Middle frontal gyrus (tissue), 1 donor: Measurements from ENCODE around the gene DGKQ.
"Not testable (repeated sequence)": the region's sequence is repeated elsewhere in the genome, so short reads cannot be mapped to it uniquely, and the experiment has no call there.

ENCODE experiments used
- DNase-seq: peaks from one replicate; pipeline ENCODE4 v3.0.0-alpha.2; 2015; ENCODE audit warnings: low spot score; ENCODE audit errors: extremely low spot score

The DGKQ gene

DNA sequence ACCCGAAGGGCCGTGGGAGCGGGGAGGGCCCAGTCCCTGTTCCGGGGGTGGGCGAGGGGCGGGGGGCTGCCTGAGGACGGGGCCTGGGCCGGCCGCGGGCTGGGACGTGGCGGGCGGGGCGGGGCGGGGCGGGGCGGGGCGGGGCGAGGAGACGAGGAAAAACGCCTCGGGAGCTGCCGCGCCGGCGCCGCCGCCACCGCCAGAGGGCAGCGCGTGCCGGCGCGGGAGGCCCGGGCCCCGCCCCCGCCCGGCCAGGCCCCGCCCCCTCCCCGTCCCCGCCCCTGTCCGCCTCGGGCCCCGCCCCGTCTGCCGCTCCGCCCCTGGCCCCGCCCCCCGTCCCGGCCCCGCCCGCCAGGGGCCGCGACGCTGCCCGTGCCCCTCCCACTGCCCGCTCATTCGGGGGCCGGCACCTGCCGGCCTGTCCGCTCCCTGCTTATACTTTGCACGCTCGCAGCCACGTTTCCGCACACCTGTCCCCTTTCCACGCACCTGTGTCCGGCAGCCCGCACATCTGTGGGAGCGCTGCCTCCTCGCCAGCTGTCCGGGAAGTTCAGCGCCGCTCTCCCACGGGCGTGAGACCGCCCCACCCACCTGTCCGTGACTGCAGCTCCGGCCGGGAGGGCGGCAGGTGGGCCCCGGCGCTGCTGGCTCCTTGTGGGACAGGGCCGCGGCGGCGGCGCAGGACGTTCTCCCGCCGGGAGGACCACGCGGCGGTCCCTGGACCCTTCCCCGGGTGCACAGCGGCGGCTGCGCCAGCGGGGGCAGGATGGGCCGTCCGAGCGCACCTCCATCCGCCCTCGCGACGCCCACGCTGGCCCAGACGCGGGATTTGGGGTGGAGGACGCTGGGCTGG is 36.4 kb upstream of the DGKQ start:
- DNase-seq, result no peak

DNA sequence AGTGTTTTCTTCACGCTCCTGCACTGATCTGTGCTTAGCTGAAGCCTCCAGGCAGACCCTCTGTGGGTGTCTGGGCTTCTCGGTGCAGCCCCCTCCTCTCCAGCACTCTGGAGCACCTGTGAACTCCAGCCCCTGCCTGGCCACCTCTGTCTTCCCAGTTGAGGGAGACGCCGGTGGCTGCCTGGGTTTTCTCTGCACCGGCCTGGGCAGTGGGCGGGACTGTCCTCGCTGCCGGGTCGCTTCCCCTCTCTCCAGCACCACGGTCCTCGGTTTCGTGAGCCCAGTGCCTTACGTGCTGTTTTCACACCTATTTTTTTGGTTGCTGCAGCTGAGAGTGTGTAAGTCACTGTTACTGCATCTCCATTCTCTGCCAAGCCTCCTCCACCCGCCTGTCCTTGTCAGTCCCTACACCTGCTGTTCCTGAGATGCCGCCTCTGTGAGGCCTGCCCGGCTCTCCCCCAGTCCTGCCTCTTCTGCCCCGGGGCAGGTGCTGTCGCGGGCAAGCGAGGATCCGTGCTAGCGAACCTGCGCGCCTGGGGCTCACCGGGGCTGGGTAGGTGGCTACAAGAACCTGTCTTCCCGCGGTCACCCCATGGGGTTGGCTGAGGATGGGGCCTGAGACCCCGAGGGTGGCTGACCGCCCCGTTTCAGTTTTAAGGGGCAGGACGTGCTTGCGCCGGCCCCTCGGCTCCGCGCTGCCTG is 35.6 kb upstream of the DGKQ start:
- DNase-seq, result no peak

DNA sequence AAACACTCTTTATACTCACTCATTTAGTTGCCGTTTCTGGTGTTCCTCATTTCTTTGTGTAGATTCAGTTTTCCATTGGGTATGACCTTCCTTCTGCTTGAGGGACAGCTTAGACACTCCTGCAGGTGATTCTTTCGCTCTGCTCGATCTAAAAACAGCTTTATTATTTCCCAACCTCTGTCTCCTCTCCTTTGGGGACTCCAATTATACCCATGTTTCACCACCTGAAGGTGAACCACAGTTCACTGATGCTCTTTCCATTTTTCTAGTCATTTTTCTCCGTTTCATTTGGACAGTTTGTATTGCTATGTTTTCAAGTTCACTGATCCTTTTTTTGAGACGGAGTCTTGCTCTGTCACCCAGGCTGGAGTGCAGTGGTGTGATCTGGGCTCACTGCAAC is 33.5 kb upstream of the DGKQ start:
- no peak for DNase-seq

DNA sequence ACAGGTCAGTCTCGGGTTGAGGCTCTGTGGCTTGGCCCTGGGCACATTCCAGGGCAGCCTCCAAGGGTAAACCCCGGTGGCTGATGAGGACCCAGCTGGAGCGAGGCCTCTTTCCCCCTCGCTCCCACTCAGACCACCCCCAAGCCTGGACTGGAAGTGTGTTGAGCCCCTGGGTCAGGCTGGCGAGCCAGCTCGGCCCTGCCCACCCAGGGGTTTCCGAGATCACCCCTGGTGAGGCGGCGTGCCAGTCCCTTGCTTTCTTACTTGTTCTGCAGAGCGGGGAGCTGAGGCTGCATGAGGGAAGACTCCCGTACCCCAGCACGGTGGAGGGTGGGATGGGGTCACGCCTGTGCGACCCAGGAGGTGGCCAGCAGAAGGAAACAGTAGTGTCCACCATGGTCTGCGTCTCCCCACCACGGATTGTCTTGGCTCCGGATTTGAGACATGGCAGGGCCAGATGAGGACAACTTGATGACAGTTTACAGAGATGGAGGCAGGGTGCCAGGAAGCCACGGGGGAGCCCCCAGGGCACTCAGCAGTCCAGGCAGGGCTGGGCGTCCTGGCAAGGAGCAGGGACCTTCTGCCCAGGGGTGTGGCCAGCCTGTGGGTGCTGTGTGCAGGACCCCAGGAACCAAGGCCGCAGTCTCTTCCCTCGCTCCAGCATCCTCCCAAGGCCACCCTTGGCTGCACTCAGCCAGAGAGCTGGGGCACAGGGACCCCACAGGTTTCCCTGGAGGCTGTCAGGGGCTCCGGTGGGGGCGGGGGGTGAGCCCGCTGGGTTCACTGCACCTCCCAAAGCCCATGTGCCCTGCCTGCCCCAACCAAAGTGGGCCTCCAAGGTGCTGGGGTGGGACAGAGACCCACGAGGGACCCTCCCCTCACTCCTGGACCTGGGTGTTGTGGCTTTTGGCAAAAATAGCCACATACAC is 31.5 kb upstream of the DGKQ start:
- no peak for DNase-seq

DNA sequence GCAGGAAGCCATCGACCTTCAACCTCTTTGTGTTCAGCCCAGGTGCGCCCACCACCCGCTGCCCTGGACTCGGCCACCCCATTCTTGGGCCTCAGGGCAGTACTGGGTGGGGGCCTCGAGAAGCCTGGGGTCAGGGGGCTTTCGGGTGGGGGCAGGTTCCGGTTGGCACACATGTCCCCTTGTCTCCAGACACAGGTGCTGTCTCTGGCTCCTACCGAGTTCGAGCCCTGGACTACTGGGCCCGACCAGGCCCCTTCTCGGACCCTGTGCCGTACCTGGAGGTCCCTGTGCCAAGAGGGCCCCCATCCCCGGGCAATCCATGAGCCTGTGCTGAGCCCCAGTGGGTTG is 30.7 kb upstream of the DGKQ start:
- no peak for DNase-seq

DNA sequence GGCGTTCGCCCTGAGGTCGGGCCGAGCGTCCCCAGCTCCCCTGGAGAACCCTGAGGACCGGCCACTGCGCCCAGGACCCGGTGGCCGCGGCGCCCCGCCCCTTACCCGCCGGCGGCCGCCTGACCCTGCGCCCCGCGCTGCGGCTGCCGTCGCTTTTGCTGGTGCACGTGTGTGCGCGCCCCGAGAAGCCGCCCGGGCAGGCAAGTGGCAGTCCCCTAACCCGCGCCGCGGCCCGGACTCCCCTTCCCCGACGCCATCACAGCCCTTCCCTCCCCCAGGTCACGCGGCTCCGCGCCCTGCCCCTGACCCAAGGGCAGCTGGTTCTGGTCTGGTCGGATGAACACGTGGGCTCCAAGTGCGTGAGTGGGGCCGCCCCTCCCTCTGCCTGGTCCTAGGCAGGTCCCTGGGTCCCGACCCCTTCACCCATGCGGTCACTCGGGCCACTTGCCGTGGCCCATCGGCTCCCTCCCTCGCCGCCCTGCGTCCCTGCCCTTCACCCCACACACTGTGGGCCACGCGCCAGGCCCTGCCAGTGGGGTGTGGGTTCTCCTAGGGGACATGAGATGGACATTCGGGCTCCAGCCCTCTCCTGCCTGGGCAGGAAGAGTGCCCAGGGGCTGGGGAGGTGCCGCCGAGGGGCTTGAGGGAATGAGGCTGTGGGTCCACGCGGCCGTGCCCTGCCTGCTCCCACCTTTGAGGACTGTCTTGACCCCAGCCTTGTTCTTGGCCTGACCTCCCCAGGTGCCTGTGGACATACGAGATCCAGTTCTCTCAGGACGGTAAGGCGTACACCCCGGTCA is 30.1 kb upstream of the DGKQ start:
- no peak for DNase-seq

DNA sequence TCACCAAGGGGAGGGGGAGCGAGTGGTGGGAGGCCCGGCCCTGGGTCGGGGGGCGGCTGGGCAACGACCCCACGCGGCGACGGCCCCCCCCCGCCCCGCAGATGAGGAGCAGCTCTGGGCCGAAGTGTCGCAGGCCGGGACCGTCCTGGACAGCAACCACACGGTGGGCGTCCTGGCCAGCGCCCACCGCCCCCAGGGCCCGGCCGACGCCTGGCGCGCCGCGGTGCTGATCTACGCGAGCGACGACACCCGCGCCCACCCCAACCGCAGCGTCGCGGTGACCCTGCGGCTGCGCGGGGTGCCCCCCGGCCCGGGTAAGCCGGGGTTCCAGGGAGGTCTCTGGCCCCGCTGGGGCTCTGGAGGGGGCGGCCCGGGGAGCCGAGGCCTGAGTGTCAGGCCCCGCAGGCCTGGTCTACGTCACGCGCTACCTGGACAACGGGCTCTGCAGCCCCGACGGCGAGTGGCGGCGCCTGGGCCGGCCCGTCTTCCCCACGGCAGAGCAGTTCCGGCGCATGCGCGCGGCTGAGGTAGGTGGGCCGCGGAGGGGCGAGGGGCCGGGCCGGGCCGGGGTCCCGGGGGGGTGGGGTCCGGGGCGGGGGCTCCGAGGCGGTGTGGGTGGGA is 29.4 kb upstream of the DGKQ start:
- no peak for DNase-seq

DNA sequence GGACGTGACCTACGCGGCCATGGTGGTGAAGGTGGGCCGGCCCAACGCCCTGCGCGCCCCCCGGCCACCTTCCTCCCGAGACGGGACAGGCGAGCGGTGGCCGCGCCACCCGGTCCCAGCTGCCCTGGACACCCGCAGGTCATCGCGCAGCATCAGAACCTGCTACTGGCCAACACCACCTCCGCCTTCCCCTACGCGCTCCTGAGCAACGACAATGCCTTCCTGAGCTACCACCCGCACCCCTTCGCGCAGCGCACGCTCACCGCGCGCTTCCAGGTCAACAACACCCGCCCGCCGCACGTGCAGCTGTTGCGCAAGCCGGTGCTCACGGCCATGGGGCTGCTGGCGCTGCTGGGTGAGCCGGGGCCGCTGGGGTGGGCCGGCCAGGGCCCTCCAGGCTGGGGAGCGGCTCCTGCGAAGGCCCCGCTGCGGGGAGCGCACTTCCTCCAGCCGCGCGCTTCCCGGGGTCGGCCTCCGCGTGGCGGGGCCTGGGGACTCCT is 28.8 kb upstream of the DGKQ start:
- no peak for DNase-seq

DNA sequence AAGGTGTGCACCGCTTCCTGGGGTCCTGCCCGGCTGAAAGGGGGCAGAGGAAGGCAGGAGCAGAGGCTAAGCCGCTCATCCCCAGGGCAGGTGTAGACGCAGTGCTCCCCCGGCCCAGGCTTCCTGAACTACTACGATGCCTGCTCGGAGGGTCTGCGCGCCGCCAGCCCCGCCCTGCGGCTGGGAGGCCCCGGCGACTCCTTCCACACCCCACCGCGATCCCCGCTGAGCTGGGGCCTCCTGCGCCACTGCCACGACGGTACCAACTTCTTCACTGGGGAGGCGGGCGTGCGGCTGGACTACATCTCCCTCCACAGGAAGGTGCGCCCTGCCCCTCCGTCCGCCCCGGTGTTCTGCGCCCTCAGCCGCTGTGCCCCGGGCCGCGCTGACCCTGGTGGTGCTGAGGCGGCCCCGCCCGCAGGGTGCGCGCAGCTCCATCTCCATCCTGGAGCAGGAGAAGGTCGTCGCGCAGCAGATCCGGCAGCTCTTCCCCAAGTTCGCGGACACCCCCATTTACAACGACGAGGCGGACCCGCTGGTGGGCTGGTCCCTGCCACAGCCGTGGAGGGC is 28.3 kb upstream of the DGKQ start:
- no peak for DNase-seq

DNA sequence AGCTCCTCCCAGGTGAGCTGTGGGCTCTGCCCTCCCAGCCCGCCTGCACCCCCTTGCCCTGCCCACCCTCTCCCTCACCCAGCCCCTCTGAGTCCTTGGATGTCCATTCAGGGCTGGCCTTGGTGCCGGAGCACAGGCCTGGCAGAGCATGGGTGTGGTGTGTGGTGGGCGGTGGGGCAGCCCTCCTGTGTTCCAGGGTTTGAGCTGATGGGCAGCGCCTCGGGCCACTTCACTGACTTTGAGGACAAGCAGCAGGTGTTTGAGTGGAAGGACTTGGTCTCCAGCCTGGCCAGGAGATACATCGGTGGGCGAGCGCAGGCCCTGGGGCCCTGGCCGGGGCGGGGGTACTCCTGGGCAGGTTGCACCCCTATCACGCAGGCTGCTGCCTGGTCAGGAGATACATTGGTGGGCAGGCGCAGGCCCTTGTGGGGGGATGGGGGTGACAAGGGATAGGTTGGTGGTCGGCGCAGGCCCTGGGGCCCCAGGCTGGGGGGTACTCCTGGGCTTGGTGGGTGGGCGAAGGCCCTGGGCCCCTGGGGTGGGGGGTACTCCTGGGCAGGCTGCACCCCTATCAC is 27.4 kb upstream of the DGKQ start:
- DNase-seq, result no peak

DNA sequence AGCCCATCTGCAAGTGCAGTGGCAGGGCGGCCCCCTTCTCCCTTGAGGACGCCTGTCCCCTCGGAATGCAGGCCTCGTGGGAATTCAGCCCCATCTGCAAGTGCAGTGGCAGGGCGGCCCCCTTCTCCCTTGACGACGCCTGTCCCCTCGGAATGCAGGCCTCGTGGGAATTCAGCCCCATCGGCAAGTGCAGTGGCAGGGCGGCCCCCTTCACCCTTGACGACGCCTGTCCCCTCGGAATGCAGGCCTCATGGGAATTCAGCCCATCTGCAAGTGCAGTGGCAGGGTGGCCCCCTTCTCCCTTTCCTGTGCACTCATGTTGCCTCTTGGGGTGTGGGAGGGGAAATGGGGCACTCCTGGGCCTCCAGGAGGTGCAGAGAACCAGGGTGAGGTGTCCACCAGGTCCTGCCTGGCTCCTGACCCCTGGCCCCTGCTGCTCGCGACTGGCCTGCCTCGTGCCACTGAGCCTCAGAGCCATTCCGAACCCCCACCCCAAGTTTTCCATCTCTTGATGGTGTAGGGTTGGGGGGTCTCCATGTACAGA is 26.6 kb upstream of the DGKQ start:
- no peak for DNase-seq

DNA sequence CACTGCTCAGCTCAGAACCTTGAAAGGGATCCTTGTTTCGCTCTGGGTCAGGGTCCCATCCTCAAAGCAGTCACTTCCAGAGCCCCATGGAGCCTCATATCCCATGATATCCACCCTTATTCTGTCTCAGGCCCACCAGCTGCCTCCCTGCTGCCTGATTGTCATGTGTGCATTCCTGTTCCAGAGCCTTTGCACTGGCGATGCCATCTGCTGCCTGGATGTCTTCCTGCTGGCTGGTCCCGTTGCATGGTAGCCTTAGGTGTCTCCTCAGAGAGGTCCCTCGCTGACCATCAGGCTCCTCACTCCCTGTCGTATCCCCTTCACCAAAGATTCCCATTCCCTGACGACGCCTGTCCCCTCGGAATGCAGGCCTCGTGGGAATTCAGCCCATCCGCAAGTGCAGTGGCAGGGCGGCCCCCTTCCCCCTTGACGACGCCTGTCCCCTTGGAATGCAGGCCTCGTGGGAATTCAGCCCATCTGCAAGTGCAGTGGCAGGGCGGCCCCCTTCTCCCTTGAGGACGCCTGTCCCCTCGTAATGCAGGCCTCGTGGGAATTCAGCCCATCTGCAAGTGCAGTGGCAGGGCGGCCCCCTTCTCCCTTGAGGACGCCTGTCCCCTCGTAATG is 26.0 kb upstream of the DGKQ start:
- not testable (repeated sequence) for DNase-seq

DNA sequence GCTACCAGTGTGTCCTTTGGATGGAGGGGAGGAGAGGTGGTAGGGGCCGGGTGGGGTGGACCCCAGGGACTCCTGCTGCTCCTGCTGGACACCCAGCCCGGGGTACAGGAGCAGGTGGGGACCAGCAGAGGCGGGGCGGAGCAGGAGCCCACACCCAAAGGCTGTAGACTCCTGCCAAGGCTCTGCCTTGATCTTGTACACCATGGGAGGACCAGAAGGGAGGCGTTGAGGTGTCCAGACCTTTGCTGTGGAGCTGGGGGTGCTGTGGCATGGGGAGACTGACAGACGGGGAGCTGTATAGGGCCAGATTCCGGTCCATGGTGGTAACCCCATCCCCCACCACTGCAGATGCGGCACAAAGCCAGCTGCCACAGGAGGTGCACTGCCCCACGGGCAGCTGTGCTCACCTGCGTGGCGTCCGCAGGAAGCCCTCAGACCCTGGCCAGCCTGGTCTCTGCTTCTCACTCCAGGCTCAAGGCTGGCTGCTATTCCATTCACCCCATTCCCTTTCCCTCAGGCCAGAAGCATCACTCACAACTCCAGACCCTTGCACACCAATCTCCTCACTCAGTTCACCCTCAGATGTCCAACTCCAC is 24.8 kb upstream of the DGKQ start:
- DNase-seq, result no peak

DNA sequence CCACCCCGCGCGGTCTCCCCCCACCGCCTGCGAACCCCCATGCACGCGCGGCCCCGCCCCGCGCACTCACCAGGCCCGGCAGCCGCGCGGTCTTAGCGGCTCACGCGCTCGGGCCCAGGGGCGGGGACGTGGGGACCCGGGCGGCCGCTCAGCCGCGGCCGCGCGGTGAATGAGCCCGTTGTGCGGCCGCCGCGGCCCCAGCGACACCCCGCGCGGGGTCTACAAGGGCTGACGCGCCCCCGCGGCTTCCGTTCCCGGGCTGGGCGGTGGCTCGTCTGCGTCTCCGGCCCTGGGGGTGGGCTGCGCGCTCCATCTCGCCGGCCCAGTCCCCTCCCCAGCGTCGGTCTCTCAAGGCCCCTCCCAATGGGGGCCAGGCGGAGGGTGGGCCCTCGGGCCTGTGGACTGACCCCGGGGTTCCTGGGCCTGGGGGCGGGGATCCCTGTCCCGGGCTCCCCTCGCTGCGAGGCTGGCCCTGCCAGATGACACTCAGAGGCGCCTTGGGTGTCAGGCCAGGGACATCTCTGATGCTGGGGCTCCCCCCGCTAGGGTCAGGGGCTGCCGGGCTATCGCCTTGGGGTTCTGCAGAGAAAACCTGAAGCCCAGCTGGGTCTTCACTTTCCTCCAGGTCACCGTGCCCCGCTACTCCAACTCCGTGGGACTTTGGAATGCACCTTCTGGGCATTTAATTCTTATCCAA is 24.2 kb upstream of the DGKQ start:
- no peak for DNase-seq

DNA sequence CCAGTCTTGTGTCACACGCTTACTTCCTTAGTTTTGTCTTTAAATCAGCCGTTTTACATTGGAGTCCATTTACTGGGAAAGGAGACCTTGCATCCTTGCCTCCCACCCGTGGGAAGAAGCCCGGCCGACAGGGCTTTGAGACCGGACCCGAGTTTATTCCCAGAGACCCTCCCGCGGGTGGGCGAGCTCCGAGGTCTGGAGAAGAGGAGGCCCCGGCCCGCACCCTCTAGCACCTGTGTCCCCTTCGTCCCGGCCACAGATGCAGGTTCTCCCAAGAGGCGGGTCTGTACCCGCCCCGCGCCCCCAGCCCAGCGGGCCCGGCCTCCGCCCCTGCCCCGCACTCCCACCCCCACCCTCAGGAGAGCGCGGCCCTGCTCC is 23.6 kb upstream of the DGKQ start:
- no peak for DNase-seq

DNA sequence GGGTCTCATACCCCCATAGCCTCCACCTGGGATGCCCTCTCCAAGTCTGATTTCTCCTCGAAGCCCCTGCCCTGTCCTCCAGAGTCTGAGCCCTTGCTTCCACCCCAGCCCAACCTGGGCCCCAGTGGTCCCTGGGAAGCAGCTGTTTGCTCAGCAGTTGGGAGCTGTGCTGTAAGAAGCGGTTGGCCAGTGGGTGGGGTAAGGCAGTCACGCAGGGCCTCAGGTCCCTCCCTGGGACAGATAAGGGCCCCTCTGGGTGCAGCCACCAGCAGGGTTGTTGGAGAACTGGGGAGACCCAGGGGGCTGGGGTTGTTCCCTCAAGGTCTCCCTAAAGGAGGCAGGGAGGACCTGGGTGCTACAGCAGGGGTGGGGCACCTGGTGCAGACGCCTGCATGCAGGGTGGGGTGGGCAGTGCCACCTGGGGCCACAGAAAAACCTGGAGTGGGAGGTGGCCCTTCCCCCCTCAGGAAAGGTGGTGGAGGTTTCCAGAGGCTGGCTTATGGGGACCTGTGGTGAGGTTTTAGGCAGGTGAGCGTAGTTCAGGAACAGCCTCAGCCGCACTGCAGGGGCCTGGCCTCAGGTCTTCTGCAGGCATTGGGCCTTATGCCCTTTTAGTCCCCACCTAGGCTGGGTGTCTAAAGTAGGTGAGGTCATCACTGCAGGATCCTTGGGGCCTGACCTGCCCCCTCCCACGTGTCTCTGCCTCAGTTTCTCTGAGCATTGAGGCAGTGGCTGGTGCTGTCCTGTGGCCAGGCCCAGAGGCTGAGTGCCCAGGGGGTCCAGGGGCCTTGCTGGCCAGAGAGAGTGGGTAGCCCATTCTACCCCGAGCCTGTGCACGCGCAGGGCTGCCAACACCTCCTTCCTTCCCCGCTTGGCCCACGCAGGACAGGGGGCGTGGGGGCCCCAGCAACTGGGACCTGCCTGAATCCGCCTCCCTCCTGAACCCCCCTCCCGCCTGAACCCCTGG is 22.9 kb upstream of the DGKQ start:
- no peak for DNase-seq
